Stimulated activated CD8-positive, alpha-beta memory T cell treated with anti-CD3 and anti-CD28 coated beads, Interleukin-12 subunit alpha, Interleukin-12 subunit beta, amount 100 ng/mL, for 24 hours (primary cell): ENCODE results near the gene SELPLG.
"Not testable (repeated sequence)": the region's sequence is repeated elsewhere in the genome, so short reads cannot be mapped to it uniquely, and the experiment has no call there.

ENCODE experiments used
- DNase-seq: peaks from one replicate; pipeline ENCODE4 v3.0.0-alpha.2; 2020; ENCODE audit errors: extremely low read depth

Gene SELPLG

DNA sequence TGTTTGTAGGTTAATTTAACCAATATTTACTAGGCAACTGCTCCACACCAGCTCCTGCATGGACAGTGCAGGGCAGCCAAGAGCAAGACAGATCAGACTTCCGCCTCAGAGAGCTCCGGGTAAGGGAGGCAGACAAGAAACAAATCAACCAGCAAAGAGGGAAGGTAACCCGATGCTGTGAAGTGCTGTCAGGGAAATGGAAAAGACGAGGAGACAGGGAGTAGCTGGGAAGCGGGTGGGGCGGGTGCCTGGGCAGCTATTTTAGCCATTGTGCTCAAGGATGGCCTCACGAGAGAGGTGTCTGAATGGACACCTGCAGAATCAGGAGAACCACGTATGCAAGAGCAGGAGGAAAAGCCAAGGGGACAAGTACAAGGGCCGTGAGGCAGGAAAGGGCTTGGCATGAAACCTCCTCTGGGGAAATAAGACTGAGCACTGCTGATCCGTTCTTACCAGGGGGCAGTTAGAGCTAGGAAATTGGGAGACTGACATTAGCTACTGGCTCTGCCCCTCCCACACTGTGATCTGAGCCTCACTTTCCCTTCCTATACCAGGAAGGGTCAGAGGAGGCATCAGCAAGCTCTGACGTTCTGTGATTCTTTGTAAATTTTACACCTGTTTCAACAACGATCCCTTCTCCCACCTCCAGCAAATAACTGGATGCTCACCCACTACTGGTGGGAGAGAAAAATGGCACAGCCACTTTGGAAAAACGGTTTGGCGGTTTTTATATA is 29.3 kb downstream of the SELPLG start:
- DNase-seq: no peak

- DNase-seq: no peak
These were observed 30.0 kb downstream of the SELPLG start for GRCh38 chr12:108603743-108604142.

GRCh38 chr12:108602976-108603704 is 30.6 kb downstream of the SELPLG start:
- DNase-seq: no peak

GRCh38 chr12:108602209-108602705 is 31.4 kb downstream of the SELPLG start:
- DNase-seq: no peak

DNA sequence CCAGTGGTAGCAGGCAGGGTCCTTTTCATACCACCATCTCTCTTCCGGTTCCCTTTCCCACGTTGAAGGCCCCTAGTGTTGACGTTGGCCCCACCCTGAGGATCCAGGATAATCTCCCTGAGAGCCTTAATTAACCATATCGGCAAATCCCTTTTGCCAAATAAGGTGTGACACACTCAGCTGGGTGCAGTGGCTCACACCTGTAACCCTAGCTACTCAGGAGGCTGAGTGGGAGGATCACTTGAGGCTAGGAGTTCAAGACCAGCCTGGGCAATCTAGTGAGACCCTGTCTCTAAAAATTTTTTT is 33.0 kb downstream of the SELPLG start:
- no peak for DNase-seq

- no peak for DNase-seq
These were observed 33.6 kb downstream of the SELPLG start for GRCh38 chr12:108599948-108600701.

GRCh38 chr12:108599541-108599940 is 34.2 kb downstream of the SELPLG start:
- no peak for DNase-seq

GRCh38 chr12:108598553-108599250 is 35.0 kb downstream of the SELPLG start:
- no peak for DNase-seq

GRCh38 chr12:108597559-108598471 is 35.9 kb downstream of the SELPLG start, which contains the start of gene TMEM119:
TMEM119 (minus strand) TSS chr12:108598084; CDS start chr12:108592383, 5,701 bp downstream.
- no peak for DNase-seq

DNA sequence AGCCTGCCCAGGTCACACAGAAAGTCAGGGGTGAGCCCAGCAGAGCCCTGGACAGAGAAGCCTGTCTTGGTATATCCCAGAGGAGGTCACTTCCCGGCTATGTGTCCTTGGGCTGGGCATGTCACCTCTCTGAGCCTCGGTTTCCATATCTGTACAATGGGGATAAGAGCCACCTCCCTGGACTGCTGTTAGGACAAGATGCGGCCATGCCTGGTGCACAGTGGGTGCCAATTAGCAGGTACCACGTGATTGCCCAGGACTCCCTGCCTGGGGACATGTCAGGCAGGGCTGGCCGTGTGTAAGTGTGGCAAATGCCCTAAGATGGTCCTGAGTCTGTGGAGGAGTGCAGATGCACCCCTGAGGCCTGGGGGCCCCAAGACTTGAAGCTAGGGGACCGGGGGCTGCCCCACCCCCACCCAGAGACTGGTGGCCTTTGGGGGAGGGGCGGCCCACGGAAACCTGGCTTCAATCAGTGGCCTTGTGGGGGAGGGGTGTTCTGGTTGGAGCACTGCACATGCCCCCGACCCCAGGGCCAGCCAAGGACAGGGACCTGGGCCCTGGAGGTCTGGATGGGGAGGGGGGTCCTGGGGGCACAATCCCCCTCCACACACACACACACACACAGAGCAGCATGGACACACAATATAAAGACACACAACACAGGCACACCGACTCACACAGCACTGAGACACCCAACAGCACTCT is 36.7 kb downstream of the SELPLG start:
- DNase-seq: no peak

GRCh38 chr12:108595711-108596647 is 37.7 kb downstream of the SELPLG start:
- no peak for DNase-seq

- no peak for DNase-seq
These were observed 38.6 kb downstream of the SELPLG start for GRCh38 chr12:108594960-108595710.

- no peak for DNase-seq
These were observed 39.3 kb downstream of the SELPLG start for GRCh38 chr12:108594323-108594903.

DNA sequence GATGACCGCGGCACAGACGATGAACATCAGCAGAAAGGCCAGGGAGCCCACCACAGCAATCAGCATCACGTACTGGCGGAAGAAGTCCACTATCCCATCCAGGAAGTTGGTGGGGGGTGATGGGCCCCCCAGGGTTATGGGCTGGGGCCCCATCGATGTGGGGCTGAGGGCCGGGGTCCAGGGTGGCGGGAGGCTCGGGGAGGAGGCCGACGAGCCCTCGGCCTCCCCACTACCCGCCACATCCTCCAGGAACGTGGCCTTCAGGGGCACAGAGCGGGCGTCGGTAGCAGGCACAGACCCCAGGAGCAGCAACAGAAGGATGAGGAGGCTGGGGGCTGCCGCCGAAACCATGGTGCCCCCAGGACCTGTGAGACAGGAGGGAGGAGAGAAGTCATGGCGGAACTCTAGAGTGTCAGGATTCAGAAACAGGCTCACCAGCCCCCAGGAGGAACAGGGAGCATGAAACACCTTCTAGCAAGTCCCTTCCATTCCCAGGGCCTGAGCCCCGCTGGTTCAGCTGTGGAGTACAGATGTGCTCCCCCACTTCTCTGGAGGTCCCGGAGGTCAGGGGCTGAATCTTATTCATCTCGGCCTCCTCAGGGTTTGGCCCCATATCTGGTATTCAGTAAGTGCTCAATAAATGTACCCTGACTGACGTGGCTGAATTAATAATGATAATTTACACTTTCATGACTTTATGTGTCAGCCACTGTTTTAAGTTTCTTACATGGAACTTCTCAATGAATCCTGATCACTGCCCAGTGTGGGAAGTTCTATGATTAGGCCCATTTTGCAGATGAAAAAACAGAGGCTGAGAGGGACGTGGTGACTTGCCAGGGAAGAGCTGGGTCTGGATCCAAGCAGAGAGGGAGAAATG is 41.4 kb downstream of the SELPLG start:
- no peak for DNase-seq

GRCh38 chr12:108591267-108591980 is 42.3 kb downstream of the SELPLG start:
- DNase-seq: no peak

- not testable (repeated sequence) for DNase-seq
These were observed 43.2 kb downstream of the SELPLG start for GRCh38 chr12:108590463-108590862.
